ENCODE measurements around the gene MYL9. TPM values are rescaled to one million over a fixed set of nuclear protein-coding genes. Genes with fewer than 3 reads are reported as not detected.

Gene MYL9
- total and polyA plus RNA-seq, 2 donors (not counting 1 experiment from before 2014, with no cell fraction given), result 0.78 to 3.5 TPM

- H3K4me2 ChIP-seq (replicated peaks; ENCODE audit: low read depth, low read length, poor library complexity, severe bottlenecking), result no peak overlapping the region
- TF ChIP-seq CTCF (IDR thresholded peaks at IDR 0.05) (no peak), EZH2 (IDR thresholded peaks at IDR 0.05; ENCODE audit: borderline replicate concordance, insufficient read depth, low read depth, low read length, poor library complexity, severe bottlenecking) (no peak)
- H3K27ac ChIP-seq (ENCODE audit: low read length in 2 of 2), result peak overlapping the region in 1 of 2 donors; percentile 100
- peaks cover 0 to 25% of the 10 kb centered on the region in 2 experiments for H3K36me3 ChIP-seq (replicated peaks in 1 of 2; ENCODE audit: control extremely low read depth in 1 of 2, control insufficient read depth in 1 of 2, extremely low read depth in 1 of 2, insufficient read depth in 2 of 2, low read length in 1 of 2)
- H3K4me3 ChIP-seq (ENCODE audit: control extremely low read depth in 1 of 5, extremely low read depth in 1 of 5, insufficient read depth in 1 of 5, low read depth in 2 of 5, low read length in 4 of 5), result no peak overlapping the region
- H3K9me3 Mint-ChIP-seq (ENCODE audit: insufficient read depth), result no peaks in the 10 kb centered on the region
- H3K27me3 Mint-ChIP-seq, result no peaks in the 10 kb centered on the region
- ATAC-seq (ENCODE audit: low read depth), result no peak
- WGBS (ENCODE audit: insufficient coverage), result 25% methylated on average over 1 of the region's 1 CpG
- H3K79me2 ChIP-seq (ENCODE audit: control insufficient read depth, insufficient read depth, low read length), result peaks cover 71% of the 10 kb centered on the region
- H3K27ac Mint-ChIP-seq, result peak overlapping the region; percentile 91
- intact Hi-C loops (cut with micrococcal nuclease), result no loop called here
- peaks cover 23 to 34% of the 10 kb centered on the region in 2 donors for H3K4me1 ChIP-seq (ENCODE audit: control insufficient read depth in 2 of 2, insufficient read depth in 2 of 2, low read length in 2 of 2)
- no peaks in the 10 kb centered on the region for H3K27me3 ChIP-seq (replicated peaks in 1 of 4; ENCODE audit: control extremely low read depth in 1 of 4, control insufficient read depth in 3 of 4, insufficient read depth in 4 of 4, low read length in 3 of 4)
- H3K9me3 ChIP-seq (ENCODE audit: control extremely low read depth in 1 of 3, control insufficient read depth in 2 of 3, insufficient read depth in 1 of 3, low read length in 2 of 3), result no peaks in the 10 kb centered on the region
- no peak overlapping the region for H2AFZ ChIP-seq (ENCODE audit: insufficient read depth, low read depth, low read length, poor library complexity, severe bottlenecking)
- peaks cover 65% of the 10 kb centered on the region for H4K20me1 ChIP-seq (ENCODE audit: control insufficient read depth, insufficient read depth, low read length, poor library complexity, severe bottlenecking)
- ChIA-PET CTCF (interaction anchor here (0.7 to 6.1 kb wide), 6 partner anchors 9 to 58 kb away, joined by 3 to 63 read pairs (median 6); partner anchors contain the start of gene RAB5IF), POLR2A (interaction anchor here (1.0 to 6.7 kb wide), 3 partner anchors 16 to 29 kb away, joined by 4 to 81 read pairs (median 75); partner anchors contain the start of gene RAB5IF)
- no peak for DNase-seq
- no peak overlapping the region for H3K9ac ChIP-seq (ENCODE audit: low read length)
- peaks cover 39% of the 10 kb centered on the region for H3K4me1 Mint-ChIP-seq
- H3K4me3 Mint-ChIP-seq, result peak overlapping the region; percentile 92
These were observed 34.7 kb downstream of the MYL9 start for GRCh38 chr20:36576081-36576445.

GRCh38 chr20:36578356-36579041 is 37.2 kb downstream of the MYL9 start:
- no peaks in the 10 kb centered on the region for H3K27me3 Mint-ChIP-seq
- H3K4me3 Mint-ChIP-seq, result no peak overlapping the region
- 98% methylated on average over 14 of the region's 15 CpGs for WGBS (ENCODE audit: insufficient coverage)
- no peaks in the 10 kb centered on the region for H3K9me3 Mint-ChIP-seq (ENCODE audit: insufficient read depth)
- peaks cover 13 to 18% of the 10 kb centered on the region in 2 donors for H3K4me1 ChIP-seq (ENCODE audit: control insufficient read depth in 2 of 2, insufficient read depth in 2 of 2, low read length in 2 of 2)
- peak overlapping the region; percentile 3 for H3K27ac Mint-ChIP-seq
- intact Hi-C loops (cut with micrococcal nuclease), result no loop called here
- H3K79me2 ChIP-seq (ENCODE audit: control insufficient read depth, insufficient read depth, low read length), result peaks cover 82% of the 10 kb centered on the region
- H3K27me3 ChIP-seq (replicated peaks in 1 of 4; ENCODE audit: control extremely low read depth in 1 of 4, control insufficient read depth in 3 of 4, insufficient read depth in 4 of 4, low read length in 3 of 4), result no peaks in the 10 kb centered on the region
- H3K9me3 ChIP-seq (ENCODE audit: control extremely low read depth in 1 of 3, control insufficient read depth in 2 of 3, insufficient read depth in 1 of 3, low read length in 2 of 3), result no peaks in the 10 kb centered on the region
- H2AFZ ChIP-seq (ENCODE audit: insufficient read depth, low read depth, low read length, poor library complexity, severe bottlenecking), result no peak overlapping the region
- ChIA-PET CTCF (interaction anchor here (0.9 kb wide), 1 partner anchor 16 kb away, joined by 3 read pairs; no protein-coding TSS in a partner anchor), POLR2A (interaction anchor here (1.2 kb wide), 1 partner anchor 26 kb away, joined by 3 read pairs; no protein-coding TSS in a partner anchor)
- peaks cover 2 to 48% of the 10 kb centered on the region in 2 experiments for H3K36me3 ChIP-seq (replicated peaks in 1 of 2; ENCODE audit: control extremely low read depth in 1 of 2, control insufficient read depth in 1 of 2, extremely low read depth in 1 of 2, insufficient read depth in 2 of 2, low read length in 1 of 2)
- DNase-seq (peak; percentile 14), ATAC-seq (ENCODE audit: low read depth) (no peak)
- TF ChIP-seq CTCF (IDR thresholded peaks at IDR 0.05) (no peak), EZH2 (IDR thresholded peaks at IDR 0.05; ENCODE audit: borderline replicate concordance, insufficient read depth, low read depth, low read length, poor library complexity, severe bottlenecking) (no peak)
- no peak overlapping the region for H3K9ac ChIP-seq (ENCODE audit: low read length)
- H3K4me2 ChIP-seq (replicated peaks; ENCODE audit: low read depth, low read length, poor library complexity, severe bottlenecking), result no peak overlapping the region
- H3K27ac ChIP-seq (ENCODE audit: low read length in 2 of 2), result no peak overlapping the region
- H4K20me1 ChIP-seq (ENCODE audit: control insufficient read depth, insufficient read depth, low read length, poor library complexity, severe bottlenecking), result peaks cover 71% of the 10 kb centered on the region
- peaks cover 26% of the 10 kb centered on the region for H3K4me1 Mint-ChIP-seq
- H3K4me3 ChIP-seq (ENCODE audit: control extremely low read depth in 1 of 5, extremely low read depth in 1 of 5, insufficient read depth in 1 of 5, low read depth in 2 of 5, low read length in 4 of 5), result no peak overlapping the region

All from B cell (primary cell).